Stimulated activated CD4-positive, alpha-beta T cell treated with anti-CD3 and anti-CD28 coated beads, Interleukin-12 subunit alpha, Interleukin-12 subunit beta, amount 100 ng/mL, for 48 hours (primary cell): ENCODE data around the gene COX8C.
"Not testable (repeated sequence)": the region's sequence is repeated elsewhere in the genome, so short reads cannot be mapped to it uniquely, and the experiment has no call there.

Experiments used
- DNase-seq, 3 donors: peaks; one replicate each; pipeline ENCODE4 v3.0.0-alpha.2; 2020; ENCODE audit warnings: low read depth in 2 of 3, low spot score in 1 of 3

The COX8C gene

DNA sequence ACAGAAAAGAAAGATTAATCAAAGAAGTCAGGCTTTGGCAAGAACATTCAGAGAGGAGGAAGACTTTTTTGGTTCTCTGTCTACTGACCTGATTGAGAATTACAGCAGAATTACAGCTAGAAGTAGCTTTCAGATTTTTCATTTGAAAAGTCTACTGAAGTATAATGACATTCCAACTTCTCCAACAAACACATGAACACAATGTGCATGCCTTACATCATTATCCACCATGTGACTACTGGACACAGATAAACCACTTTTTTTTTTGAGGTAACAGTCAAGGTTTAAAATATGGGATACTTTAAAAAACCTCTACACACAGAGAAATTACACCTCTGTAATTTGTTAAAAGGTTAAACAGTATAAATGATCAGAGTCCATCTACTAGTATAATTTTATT is 26.5 kb upstream of the COX8C start:
- DNase-seq, result no peak

DNA sequence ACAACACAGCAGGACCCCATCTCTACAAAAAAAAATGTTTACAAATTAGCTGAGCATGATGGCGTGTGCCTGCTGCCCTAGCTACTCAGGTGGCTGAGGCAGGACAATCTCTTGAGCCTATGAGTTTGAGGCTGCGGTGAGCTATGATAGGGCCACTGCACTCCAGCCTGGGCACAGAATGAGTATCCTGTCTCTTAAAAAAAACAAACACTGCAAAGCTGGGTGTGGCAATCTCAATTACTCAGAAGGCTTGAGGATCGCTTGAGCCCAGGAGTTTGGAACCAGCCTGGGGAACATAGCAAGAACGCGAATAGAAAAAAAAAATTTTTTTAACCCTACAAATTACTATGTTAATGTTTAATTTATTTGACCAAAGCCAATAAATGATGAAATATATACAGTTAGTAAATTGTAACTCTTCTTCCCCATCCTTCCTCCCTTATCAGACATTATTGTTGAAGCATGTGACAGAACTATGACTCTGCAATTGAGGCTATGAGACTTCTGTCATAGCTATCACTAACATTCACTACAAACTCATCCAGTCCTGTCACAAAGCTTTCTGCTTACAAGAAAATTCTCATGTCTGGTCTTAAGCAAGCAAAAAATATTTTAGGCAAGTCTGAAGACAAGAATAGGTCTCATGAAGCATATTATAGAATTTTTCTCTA is 23.9 kb upstream of the COX8C start:
- DNase-seq, result no peak

DNA sequence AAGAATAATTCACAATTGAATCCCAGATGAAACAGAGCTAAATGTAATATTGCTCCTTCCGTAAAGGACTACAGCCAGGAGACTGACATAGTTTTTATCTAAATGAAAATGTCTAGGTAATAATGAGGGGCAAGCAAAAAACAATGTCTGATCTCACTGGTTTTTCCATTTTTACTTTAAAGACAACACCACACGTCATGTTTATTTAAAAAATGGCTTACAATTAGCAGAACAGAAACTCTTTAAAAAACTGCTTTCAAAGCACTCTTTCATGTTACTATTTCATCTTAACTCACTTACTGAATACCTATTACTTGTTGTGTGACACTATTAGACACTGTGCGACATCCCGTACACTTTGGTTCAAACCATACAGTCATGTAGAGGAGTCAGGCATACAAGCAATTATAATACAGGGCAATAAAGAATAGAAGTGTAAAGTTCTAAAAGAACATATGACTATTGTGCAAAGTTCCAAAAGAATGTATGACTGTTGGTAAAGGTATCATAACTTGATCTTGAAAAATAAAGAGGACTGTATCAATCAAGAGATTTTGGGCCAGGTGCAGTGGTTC is 23.3 kb upstream of the COX8C start:
- no peak for DNase-seq

DNA sequence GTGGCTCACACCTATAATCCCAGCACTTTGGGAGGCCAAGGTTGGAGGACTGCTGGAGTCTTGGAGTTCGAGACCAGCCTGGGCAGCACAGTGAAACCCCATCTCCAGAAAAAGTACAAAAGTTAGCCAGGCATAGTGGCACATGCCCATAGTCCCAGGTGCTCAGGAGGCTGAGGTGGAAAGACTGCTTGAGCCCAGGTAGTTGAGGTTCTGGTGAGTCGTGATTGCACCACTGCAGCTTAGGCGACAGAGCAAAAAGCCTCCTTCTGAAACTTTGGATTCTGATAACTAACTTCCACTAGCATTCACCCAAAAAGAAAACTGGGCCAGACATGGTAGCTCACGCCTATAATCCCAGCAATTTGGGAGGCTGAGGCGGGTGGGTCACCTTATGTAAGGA is 20.8 kb upstream of the COX8C start:
- no peak for DNase-seq

DNA sequence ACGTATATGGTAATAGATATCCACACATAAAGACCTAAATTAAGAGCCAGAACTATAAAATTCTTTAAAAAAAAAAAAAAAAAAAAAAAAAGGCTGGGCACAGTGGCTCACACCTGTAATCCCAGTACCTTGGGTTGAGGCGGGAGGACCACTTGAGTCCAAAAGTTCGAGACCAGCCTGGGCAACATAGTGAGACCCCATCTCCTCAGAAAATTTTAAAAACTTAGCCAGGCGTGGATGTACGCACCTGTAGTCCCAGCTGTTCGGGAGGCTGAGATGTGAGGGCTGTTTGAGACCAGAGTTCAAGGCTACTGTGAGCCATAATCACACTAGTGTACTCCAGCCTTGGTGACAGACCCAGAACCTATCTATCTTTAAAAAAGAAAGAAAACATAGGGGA is 18.4 kb upstream of the COX8C start:
- no peak for DNase-seq

DNA sequence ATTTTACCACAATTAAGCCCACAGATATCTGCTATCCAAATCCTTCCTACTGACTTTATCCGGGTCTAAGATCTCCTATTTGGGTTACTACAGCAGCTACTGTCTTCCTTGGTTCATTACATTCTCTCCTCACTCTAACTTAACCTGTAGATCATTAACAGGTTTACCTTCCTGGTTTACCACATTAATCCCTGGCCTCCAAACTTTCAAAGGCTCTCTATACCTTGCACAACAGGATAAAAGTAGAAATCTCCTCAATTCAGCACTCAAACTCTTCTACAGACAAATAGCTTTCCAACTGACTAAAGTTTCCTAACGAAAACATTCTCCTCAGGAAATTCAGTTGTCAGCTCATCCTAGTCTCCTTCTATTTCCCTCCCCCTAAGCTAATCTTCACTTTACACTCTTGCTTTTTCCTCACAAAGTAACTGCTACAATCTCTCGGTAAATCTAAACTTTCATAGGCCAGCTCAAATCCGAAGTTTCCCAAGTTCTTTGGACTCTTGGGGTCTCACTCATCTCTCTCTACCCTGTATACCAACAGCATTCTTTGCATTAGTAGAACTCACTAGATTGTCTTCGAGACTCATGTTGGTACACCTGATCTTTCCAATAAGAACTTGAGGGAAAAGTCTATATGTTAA is 16.9 kb upstream of the COX8C start:
- DNase-seq, result no peak

DNA sequence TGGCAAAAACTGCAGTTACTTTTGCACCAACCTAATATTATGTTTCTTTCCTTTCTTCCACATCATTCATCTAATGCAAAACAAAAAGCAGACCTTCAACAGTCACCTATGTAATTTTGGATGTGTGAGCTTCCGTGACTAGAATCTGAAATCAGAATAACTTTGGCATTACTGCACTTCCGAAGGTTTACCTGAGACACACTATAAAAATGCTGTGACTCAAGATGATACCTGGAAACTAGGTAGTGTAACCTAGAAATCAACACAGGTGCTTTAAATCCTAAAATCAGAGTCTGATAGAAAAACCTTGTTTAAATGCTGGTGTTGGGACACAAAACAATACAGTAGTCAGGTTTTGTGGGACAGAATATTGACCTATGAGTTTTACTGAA is 16.4 kb upstream of the COX8C start:
- DNase-seq, result no peak

DNA sequence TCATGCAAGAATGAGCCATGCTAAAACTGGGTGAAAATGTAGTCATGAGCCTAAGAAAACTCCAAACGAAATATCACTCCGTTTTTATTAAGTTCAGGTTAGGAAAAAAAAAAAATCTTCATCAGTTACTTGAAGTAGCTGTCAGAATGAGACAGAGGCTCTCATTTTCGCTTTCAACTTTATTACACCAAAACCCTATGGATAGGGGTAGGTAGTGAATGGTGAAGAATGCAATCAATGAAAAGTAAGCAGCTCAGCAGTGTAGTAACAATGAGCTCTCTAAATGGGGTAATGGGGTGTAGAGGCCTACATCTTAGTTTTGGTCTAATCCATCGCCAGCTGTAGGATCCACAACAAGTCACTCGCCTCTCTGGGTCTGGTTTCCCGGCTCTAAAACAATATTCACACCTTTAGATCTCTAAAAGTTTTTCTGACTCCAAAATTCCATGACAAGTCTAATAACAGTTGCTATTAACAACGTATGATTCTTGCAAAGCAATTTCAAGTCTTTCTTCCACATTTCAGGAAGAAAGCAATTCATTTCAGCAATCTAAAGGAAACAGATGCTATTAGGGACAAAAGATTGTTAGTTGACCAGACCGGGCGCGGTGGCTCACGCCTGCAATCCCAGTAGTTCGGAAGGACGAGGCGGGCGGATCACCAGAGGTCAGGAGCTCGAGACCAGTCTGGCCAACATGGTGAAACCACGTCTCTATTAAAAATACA is 15.8 kb upstream of the COX8C start:
- DNase-seq, result no peak

DNA sequence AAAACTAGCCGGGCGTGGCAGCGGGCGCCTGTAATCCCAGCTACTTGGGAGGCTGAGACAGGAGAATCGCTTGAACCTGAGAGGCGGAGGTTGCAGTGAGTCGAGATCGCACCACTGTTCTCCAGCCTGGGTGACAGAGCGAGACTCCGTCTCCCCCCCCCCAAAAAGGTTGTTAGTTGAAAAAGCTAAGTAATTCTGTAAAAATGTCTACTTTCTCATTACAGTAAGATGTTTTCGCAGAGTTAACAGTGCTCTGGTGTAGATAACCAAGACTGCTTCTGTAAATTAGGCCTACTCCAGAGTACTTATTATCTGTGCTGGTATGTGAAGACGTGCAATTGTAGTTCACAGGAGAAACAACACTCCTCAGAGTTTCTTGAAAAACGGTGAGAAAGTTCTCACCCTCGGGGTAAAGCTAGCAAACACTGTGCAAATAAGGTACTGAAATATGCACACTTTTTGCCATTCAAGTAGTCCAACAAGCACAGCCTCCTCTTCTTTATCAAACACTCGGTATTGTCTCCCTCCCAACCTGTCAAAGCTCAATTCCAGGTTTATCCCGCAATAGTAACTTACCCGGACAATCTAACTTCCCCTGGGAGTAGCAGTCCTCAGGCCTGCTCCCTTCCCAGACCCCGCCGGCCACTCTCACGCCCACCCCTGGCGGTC is 15.1 kb upstream of the COX8C start:
- DNase-seq, result no peak

DNA sequence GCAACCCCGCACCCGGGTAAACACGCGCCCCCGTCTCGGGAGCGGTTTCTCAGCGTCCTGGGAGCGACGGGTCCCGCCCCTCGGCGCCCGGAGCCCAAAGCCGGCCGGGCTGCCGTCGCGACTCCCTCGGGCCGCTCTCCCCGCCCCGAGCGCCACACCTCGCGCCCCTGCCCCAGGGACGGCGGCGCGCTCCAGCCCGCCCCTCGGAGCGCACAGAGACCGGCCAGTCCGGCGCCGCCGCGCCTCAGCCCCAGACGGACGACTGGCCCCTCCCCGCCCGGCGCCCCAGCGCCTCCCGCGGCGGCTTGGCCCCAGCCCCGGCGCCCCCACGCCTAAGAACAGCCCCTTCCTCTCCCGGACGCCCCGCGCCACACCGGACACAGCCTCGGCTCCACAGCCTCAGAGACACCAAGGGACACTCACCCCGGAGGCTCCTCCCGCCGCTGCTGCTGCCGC is 14.6 kb upstream of the COX8C start:
- DNase-seq, result peak in 2 of 3 donors; percentile 12 to 24

DNA sequence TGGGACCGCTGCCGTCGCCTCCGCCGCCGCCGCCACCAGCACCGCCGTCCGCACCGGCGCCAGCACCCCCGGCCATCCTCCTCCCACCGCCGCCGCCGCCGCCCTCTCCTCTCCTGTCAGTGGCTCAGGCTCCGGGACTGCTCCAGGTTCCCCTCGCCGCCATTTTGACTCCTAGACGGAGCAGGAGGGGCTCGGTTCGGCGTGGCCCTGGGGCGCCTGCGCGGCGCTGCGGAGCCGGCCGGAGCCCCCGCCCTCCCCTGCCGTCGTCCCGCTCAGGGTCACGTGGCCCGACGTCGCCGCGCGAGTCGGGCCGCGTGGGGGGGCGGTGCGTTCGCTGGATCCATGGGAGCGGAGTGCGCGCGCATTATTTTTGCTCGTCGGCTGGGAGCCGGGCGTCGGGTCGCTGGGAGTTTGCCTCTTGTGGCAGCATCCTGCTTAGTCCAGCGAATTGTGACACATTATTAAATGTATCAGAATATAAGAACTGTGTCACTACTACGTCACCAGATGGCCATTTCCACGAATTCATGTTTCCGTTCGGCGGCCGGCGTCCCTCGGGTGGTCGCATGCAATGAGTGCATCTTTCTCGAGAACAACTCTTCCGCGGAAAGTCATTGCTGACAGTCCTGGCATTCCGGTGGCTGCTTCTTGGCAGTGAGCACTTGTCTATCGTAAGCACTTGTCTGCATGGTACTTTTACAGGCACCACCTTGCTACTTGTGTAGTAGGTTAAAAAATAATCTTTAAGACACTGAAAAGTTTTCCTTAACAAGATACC is 13.9 kb upstream of the COX8C start, which contains the start of gene BTBD7:
Gene BTBD7, minus strand, starts transcription at position 184 of the 778 bp plus-strand sequence. CDS start 36,985 bp downstream, outside the sequence.
- peak; percentile 88 to 94 (median 88) for DNase-seq

DNA sequence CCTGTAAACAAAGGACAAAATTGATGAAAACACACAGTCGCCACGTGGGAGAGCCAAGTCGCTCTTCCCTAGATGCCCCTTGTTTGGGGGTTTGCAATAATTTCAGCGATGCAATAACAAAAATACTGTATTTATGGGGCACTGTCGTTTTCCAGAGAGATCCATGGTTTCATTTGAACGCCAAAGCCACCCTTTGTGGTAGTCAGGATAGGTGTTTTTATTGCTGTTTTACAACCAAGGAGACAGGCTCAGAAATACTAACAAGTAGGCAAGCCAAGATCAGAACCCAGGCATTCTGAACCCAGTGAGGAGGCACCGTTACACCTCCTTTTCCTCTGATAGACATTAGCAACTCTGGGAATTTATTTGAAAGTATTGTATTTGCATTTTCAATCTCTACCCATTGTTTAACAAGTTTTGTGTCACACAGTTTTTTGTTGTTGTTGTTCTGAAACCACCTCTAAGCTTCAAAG is 13.3 kb upstream of the COX8C start:
- DNase-seq, result no peak

DNA sequence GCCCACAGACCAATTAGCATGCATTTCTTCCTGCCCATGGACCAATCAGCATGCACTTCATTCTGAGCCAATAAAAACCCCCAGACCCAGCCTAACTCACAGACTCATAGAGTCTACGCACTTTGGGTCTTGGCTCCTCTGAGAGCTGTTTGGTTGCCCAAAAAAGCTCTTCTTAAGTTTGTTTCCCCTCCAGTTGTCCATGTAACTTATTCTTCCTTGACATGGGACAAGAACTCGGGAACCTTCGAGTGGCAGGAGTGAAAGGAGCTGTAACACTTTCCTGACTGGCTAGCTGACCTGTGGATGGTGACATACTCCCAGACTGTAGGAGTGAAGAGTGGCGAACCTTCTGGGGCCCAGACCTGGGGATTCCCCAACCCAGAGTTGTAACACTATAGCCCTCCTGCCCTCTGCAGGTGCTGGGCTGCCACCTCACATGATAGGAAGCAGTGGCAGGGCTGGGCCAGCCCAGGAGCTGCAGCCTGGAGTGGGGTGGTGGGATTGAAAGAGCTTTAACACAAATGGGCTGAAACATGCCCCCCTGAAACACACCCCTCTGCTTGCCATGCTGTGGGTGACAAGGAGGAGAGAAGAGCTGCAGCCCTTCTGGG is 9.7 kb upstream of the COX8C start:
- no peak for DNase-seq

DNA sequence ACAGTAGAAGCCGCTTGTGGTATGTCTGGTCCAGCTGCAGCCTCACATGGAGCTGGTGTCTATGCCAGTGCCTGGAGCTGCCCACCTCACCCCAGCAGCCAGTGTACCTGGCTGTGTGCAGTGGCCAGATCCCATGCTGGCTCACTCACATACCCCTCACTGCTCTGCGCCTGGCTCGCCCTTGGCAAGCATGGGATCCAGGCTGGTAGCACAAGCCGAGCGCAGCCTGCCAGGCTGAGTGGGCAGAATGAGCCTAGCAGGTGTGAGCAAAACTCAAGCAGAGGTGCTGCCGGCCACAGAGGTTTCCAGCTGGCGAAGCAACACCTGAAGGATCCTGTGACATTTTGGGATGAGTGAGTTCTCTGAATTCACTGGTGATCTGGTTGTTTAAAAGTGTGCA is 9.1 kb upstream of the COX8C start:
- DNase-seq, result no peak

DNA sequence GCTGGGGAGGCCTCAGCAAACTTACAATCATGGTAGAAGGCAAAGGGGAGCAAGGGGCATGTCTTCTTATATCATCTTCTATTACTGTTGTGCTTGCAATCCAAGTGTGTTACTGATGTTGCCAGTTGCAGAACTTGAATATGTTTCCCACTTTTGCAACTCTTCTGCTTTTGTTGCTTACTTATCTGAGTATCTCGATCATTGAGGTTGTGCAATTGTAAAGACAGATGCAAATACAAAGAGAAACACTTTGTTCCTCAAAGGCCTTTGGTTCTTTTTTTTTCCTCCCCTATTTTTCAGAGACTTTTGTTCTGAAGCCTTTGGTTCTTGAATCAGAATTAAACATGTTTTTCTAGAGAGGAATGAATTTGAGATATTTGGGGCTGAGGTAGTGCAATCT is 3.7 kb upstream of the COX8C start:
- DNase-seq, result no peak

DNA sequence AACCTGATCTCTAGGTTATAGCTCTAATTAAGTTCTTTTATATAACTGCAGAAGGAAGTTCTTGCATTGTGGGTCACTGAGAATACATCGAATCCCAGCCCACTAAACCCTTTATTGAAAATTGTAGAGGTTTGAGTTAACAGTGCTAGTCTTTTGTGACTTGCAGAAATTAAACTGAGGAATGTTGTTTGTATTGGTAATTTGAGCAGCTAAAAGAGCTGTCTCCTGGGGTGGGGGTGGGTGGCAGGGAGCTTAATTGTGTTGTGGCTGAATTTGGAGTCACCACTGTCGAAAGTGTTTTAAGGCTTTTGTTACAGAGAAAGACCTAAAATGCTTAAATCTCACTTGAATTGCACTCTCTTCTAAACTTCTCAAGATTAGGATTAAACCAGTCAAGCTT is 3.2 kb upstream of the COX8C start:
- no peak for DNase-seq

DNA sequence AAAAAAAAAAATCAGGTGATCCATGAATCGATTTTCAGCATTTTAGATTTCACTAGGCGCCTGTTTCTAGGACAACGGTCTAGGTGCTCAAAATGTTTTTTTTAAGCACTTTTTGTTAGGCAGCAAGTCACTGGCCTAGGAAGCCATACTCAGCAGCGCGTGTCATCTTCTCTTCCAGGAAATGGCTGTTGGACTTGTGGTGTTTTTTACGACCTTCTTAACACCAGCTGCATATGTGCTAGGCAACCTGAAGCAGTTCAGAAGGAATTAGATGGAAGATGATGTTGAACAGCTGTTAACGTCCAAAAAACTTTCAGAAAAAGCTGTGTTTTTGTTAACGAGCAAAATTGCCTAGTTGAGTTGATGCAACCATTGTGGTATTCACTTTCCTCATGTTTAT is 868 bp downstream of the COX8C start:
- no peak for DNase-seq

DNA sequence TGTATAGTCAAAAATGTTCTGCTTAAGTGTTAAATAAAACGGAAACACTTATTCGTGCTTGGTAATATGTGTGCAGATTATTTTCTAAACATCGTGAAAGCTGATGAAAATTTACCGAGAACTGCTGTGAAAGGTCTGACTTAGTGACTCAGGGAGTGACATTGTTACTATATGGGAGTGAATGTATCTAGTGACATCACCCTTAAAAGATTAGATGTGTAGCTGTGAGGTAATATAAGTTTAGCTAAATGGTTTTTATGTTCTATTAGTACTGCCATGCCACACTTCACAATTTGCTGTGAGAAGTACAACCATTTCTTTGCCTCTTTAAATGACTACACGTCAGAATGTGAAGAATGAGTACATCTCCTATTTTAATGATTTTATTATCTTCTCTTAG is 1.3 kb downstream of the COX8C start:
- DNase-seq, result no peak

DNA sequence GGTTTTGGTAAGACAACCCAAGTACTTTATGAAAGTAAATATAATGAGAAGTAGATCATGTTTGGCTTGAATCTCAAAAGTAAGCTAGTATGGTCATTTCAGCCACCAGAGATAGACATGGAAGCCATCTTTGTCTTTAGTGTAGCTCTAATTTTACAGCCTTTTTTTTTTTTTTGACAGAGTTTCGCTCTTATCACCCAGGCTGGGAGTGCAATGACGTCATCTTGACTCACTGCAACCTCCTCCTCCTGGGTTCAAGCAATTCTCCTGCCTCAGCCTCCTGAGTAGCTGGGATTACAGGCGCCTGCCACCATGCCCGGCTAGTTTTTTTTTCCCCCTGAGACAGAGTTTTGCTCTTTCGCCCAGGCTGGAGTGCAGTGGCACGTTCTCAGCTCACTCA is 7.9 kb downstream of the COX8C start:
- not testable (repeated sequence) for DNase-seq
